Measurements from ENCODE around the gene TMEM161A. TPM values are rescaled to one million over a fixed set of nuclear protein-coding genes. Genes with fewer than 3 reads are reported as not detected.

TMEM161A gene
- polyA plus RNA-seq, 3 donors = 14.3 to 22.5 (median 15.3) TPM

DNA sequence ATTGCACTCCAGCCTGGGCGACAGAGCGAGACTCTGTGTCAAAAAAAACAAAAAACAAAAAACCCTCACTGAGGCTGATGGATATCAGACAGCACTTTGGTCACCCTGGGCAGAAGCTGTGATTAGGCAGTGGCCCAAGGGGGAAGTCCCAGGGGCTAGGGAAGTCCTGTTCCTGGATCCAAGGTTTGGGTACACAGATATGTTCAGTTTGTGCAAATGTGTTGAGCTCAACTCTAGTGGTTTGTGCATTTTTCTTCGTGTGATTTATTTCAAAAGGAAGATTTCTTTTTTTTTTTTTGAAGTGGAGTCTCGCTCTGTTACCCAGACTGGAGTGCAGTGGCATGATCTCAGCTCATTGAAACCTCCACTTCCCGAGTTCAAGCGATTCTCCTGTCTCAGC is 19.5 kb upstream of the TMEM161A start:
- Mint-ChIP-seq H3K36me3 (peaks cover 14 to 18% of the 10 kb centered on the region in 2 donors), H3K4me3 (no peak overlapping the region), H3K4me1 (no peaks in the 10 kb centered on the region), H3K9me3 (peaks cover 0 to 8% (median 0%) of the 10 kb centered on the region in 7 donors), H3K27ac (no peak overlapping the region), H3K27me3 (ENCODE audit: low read depth in 3 of 3) (peaks cover 0 to 2% (median 1%) of the 10 kb centered on the region in 3 donors)
- intact Hi-C loops (cut with micrococcal nuclease) = no loop called here
- Histone ChIP-seq H3K9ac (ENCODE audit: insufficient read depth, low read length, poor library complexity, severe bottlenecking) (no peak overlapping the region), H3K79me2 (ENCODE audit: insufficient read depth, low read length) (no peaks in the 10 kb centered on the region), H3K36me3 (replicated peaks in 1 of 2; ENCODE audit: control insufficient read depth in 1 of 2, insufficient read depth in 2 of 2, low read length in 2 of 2) (peaks cover 0 to 7% of the 10 kb centered on the region in 2 donors), H2AFZ (ENCODE audit: insufficient read depth, low read depth, low read length, poor library complexity, severe bottlenecking) (no peak overlapping the region), H3K4me1 (ENCODE audit: control insufficient read depth in 1 of 2, insufficient read depth in 2 of 2, low read length in 2 of 2) (no peaks in the 10 kb centered on the region), H4K20me1 (ENCODE audit: insufficient read depth, low read length) (no peaks in the 10 kb centered on the region), H3K27ac (ENCODE audit: low read depth in 1 of 2, low read length in 2 of 2) (no peak overlapping the region), H3K4me3 (replicated peaks in 1 of 3; ENCODE audit: low read depth in 2 of 3, low read length in 3 of 3) (no peak overlapping the region), H3K27me3 (ENCODE audit: control insufficient read depth in 2 of 2, insufficient read depth in 2 of 2, low read length in 2 of 2) (no peaks in the 10 kb centered on the region), H3K9me3 (replicated peaks in 1 of 2; ENCODE audit: control insufficient read depth in 1 of 2, insufficient read depth in 1 of 2, low read length in 2 of 2) (peaks cover 0 to 4% of the 10 kb centered on the region in 2 donors), H3K4me2 (replicated peaks; ENCODE audit: extremely low read depth, low read length, poor library complexity, severe bottlenecking) (no peak overlapping the region)
- DNase-seq = no peak
- WGBS (ENCODE audit: insufficient coverage) = no CpG with 5 or more reads among the region's 6 CpGs
- TF ChIP-seq CTCF (IDR thresholded peaks at IDR 0.05) = no peak

GRCh38 chr19:19155495-19156219 is 17.4 kb upstream of the TMEM161A start:
- no peaks in the 10 kb centered on the region for H3K27me3 ChIP-seq (ENCODE audit: control insufficient read depth in 2 of 2, insufficient read depth in 2 of 2, low read length in 2 of 2)
- H3K36me3 ChIP-seq (replicated peaks in 1 of 2; ENCODE audit: control insufficient read depth in 1 of 2, insufficient read depth in 2 of 2, low read length in 2 of 2) = peaks cover 0 to 7% of the 10 kb centered on the region in 2 donors
- H2AFZ ChIP-seq (ENCODE audit: insufficient read depth, low read depth, low read length, poor library complexity, severe bottlenecking) = no peak overlapping the region
- no peaks in the 10 kb centered on the region for H3K79me2 ChIP-seq (ENCODE audit: insufficient read depth, low read length)
- no peak overlapping the region for H3K4me3 ChIP-seq (replicated peaks in 1 of 3; ENCODE audit: low read depth in 2 of 3, low read length in 3 of 3)
- H3K27ac ChIP-seq (ENCODE audit: low read depth in 1 of 2, low read length in 2 of 2) = no peak overlapping the region
- peaks cover 0 to 8% (median 0%) of the 10 kb centered on the region in 7 donors for H3K9me3 Mint-ChIP-seq
- H3K27me3 Mint-ChIP-seq (ENCODE audit: low read depth in 3 of 3) = peaks cover 0 to 1% (median 0%) of the 10 kb centered on the region in 3 donors
- H3K27ac Mint-ChIP-seq = no peak overlapping the region
- H3K4me1 Mint-ChIP-seq = no peaks in the 10 kb centered on the region
- H3K9me3 ChIP-seq (replicated peaks in 1 of 2; ENCODE audit: control insufficient read depth in 1 of 2, insufficient read depth in 1 of 2, low read length in 2 of 2) = no peaks in the 10 kb centered on the region
- WGBS (ENCODE audit: insufficient coverage) = 100% methylated on average over 4 of the region's 10 CpGs
- H3K4me3 Mint-ChIP-seq = no peak overlapping the region
- no peak for TF ChIP-seq CTCF (IDR thresholded peaks at IDR 0.05)
- H3K4me2 ChIP-seq (replicated peaks; ENCODE audit: extremely low read depth, low read length, poor library complexity, severe bottlenecking) = no peak overlapping the region
- DNase-seq = no peak
- no peak overlapping the region for H3K9ac ChIP-seq (ENCODE audit: insufficient read depth, low read length, poor library complexity, severe bottlenecking)
- no peaks in the 10 kb centered on the region for H3K4me1 ChIP-seq (ENCODE audit: control insufficient read depth in 1 of 2, insufficient read depth in 2 of 2, low read length in 2 of 2)
- intact Hi-C loops (cut with micrococcal nuclease) = no loop called here
- peaks cover 14 to 18% of the 10 kb centered on the region in 2 donors for H3K36me3 Mint-ChIP-seq
- H4K20me1 ChIP-seq (ENCODE audit: insufficient read depth, low read length) = no peaks in the 10 kb centered on the region

Data from CD14-positive monocyte (primary cell).